GM12801 (cell line): ENCODE measurements around the gene OXER1.

Experiments used
- CTCF ChIP-seq: IDR thresholded peaks from one replicate; pipeline ENCODE4 v1.5.1; 2011; ENCODE audit warnings: control low read depth; ENCODE audit not compliant: insufficient read length; ENCODE audit errors: extremely low read depth

The OXER1 gene

GRCh38 chr2:42764096-42764495 lies at the start of gene OXER1:
Gene OXER1 (minus strand): TSS chr2:42764135. CDS start chr2:42764062, 73 bp downstream.
- TF ChIP-seq CTCF = no peak

DNA sequence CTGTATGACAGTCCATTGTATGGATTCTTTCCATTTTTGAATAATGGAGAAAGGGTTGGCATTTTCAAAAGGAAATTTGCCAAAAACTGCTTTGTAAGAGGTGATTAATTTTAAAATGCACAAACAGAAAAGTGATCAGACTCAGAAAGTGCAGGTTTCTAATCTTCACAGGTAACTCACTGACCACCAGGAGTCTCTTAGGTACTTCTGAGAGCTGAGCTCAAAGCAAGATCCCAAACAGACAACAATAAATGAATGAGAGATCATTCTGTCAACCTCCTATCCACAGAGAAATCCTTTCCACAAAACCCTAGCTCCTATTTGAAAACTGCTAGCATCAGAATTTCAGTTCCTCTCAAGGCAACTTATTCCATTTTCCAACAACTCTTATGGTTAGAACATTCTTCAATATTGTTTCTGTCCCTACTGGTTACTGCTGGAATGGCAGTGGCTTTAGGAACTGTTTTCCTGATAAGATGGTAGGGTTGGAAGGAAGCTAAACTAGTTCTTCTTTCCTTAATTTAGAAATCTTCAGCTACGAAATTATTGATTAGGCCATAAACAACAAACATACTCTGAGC lies 49.1 kb upstream of the OXER1 start:
- TF ChIP-seq CTCF = no peak

DNA sequence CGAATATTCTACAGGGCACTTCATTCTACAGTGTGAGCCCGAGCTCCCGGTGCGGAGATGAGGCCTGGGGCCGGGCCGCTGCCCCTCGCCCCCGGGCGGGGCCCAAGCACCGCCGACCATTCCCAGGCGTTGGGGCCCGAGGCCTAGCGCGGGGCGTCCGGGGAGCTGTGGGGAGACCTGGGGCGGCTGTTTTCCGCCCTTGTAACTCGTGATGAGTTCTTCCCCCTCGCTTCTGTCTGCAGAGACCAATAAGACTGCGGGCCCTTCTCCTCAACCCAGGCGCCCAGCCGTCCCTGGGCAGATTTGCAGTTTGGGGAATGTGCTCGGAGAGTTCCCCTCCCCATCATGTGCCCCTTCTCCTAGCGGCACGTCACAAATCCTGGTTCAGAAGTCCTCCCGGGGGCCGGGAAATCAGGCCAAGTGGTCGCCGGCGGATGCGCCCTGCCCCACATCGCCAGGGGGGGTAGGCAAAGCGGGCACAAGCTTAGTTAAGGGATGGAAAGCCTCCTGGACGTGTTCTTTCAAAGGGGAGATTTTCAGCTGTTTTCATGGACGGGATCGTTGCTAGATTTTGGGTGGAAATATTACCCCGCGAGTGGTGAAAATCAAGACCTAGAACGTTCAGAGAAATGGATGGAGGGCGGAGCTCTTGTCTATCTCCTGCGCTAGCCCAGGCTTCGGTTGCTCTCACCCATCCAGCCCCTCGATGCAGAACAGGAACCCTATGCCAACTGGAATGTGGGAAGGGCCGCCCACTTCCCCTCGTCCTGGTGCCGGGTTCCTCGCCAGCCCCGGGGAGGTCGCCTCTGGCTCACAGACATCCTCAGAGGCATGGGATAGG lies 47.3 kb upstream of the OXER1 start:
- no peak for TF ChIP-seq CTCF

GRCh38 chr2:42810121-42810970 lies 46.4 kb upstream of the OXER1 start:
- no peak for TF ChIP-seq CTCF

GRCh38 chr2:42809819-42810120 lies 45.8 kb upstream of the OXER1 start:
- no peak for TF ChIP-seq CTCF

GRCh38 chr2:42809131-42809818 lies 45.3 kb upstream of the OXER1 start:
- TF ChIP-seq CTCF = no peak

DNA sequence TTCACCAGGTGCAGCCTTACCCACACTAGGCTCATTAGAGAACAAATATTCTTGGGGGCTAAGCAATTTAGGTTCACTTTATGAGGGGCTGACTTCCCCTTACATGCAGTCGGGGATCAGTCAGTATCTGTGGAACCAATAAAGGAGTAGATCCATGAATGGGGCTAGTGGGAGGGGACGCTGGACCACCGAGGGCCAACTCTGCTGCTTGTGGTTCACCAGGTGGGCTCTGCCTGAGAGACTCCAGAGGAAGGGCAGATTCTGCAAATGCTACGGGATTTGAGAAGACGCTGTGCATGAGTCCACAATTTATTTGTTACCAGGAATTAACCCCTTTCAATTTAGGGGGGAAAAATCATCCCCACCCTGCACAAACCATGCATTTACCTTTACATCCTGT lies 44.4 kb upstream of the OXER1 start:
- no peak for TF ChIP-seq CTCF
